IMR-90 (cell line): ENCODE measurements around the gene MYH13.

Source experiments
- CTCF ChIP-seq: conservative IDR thresholded peaks from 2 replicates; pipeline ENCODE4 v1.5.1; 2012; ENCODE audit warnings: mild to moderate bottlenecking, low read depth, low read length, improper control_type of control experiment
- SMC3 ChIP-seq: fragments of 150-350 bp; IDR thresholded peaks from 2 replicates; pipeline ENCODE4 v1.6.1; 2016; ENCODE audit warnings: low read depth, mild to moderate bottlenecking, antibody characterized with exemption, low read length, moderate library complexity

- no peak for TF ChIP-seq SMC3
- no peak for TF ChIP-seq CTCF
Measured at GRCh38 chr17:10339051-10339450, 33.8 kb downstream of the MYH13 start.
